ENCODE measurements around the gene CEP83. TPM values are rescaled to one million over a fixed set of nuclear protein-coding genes. Genes with fewer than 3 reads are reported as not detected.
A peak's percentile ranks its signal among the peaks of the same experiment; 100 is the strongest.

The CEP83 gene, protein sequence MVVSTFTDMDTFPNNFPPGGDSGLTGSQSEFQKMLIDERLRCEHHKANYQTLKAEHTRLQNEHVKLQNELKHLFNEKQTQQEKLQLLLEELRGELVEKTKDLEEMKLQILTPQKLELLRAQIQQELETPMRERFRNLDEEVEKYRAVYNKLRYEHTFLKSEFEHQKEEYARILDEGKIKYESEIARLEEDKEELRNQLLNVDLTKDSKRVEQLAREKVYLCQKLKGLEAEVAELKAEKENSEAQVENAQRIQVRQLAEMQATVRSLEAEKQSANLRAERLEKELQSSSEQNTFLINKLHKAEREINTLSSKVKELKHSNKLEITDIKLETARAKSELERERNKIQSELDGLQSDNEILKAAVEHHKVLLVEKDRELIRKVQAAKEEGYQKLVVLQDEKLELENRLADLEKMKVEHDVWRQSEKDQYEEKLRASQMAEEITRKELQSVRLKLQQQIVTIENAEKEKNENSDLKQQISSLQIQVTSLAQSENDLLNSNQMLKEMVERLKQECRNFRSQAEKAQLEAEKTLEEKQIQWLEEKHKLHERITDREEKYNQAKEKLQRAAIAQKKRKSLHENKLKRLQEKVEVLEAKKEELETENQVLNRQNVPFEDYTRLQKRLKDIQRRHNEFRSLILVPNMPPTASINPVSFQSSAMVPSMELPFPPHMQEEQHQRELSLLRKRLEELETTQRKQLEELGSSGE
- total RNA-seq, result 9.8 TPM
- long read RNA-seq, partial matches to known transcripts, result 4 of 15 reads
- long read RNA-seq, other reads (novel, unspliced or antisense), result 10 of 15 reads

DNA sequence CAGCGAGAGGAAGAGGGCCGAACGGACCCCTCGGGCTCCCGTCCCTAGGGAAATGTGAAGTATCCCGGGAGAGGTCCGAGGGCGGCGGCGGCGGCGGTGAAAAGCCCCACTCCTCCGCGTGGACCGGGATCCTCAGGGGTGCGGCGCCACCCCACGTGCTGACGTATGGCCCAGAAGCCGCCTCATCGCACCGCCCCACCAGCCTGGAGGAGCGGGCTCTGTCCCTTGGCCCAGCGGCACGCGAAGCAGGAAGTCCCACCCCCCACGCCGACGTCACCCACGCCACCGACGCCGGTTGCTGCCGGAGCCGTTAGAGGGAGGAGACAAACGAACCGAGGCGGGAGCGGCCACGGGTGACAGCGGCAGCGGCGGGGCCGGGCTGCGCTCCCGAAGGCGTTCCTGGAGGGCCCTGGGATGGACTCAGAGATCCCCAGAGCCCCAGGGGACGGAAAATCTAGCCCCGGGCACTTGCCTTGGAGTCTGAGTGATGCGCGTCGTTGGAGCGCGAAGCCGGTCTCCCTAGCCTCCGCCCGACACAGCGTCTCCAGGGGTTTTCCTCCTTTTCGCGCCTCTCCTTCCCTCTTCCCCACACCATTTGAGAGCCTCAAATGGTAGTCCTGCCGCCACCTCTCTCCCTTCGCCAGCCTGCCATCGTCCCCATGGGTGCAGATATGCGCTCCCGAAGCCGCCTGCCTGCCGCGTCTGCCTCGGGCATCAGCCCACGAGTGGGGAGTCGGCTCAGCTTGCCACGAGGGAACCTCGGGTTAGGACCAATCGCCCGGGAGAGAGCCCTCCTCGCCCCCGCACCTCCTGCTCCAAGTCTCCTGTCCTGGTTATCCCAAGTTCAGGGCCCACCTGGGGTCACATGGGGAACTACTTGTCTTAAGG is at the start of gene CEP83:
CEP83 (minus strand) TSS at position 140 of the 888 bp plus-strand sequence. CDS start 47,377 bp downstream, outside the sequence.
- peak; percentile 98 for DNase-seq
- Histone ChIP-seq H3K36me3 (no peaks in the 10 kb centered on the region), H3K4me3 (peak within 1 kb of the TSS; percentile 85), H3K4me1 (peaks cover 29% of the 10 kb centered on the region), H3K9me3 (replicated peaks) (no peaks in the 10 kb centered on the region), H3K27me3 (ENCODE audit: low read depth) (no peaks in the 10 kb centered on the region), H3K27ac (replicated peaks) (peak within 1 kb of the TSS; percentile 94)
- intact Hi-C loops (cut with micrococcal nuclease), result no loop called here
- TF ChIP-seq CTCF (IDR thresholded peaks at IDR 0.05; ENCODE audit: borderline replicate concordance), result no peak

- no peak overlapping the region for H3K4me3 ChIP-seq
- H3K9me3 ChIP-seq (replicated peaks), result no peaks in the 10 kb centered on the region
- no peaks in the 10 kb centered on the region for H3K27me3 ChIP-seq (ENCODE audit: low read depth)
- intact Hi-C loops (cut with micrococcal nuclease), result no loop called here
- TF ChIP-seq CTCF (IDR thresholded peaks at IDR 0.05; ENCODE audit: borderline replicate concordance), result no peak
- no peaks in the 10 kb centered on the region for H3K36me3 ChIP-seq
- no peak overlapping the region for H3K27ac ChIP-seq (replicated peaks)
- peaks cover 22% of the 10 kb centered on the region for H3K4me1 ChIP-seq
- no peak for DNase-seq
These were observed 49.6 kb upstream of the CEP83 start for GRCh38 chr12:94509317-94509716.

DNA sequence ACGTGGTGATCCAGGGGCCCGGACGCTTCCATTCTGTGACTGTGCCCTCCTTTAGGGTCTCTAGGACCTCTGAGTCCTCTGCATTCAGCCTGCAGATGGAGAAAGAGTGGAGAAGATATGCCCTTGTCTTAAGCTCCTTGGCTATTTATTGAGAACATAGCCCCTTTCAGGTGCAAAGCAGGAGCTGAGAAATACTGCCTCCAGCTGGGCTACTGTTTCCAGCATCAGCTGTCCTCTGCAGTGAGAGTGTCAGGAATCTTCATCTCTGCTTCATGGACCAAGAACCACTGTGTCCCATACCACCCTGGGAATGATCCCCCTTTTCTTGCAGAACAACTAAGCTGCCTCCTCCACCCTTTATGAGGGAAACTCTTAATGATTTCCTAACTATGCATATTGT is 47.8 kb upstream of the CEP83 start:
- intact Hi-C loops (cut with micrococcal nuclease), result no loop called here
- H3K9me3 ChIP-seq (replicated peaks), result peaks cover 3% of the 10 kb centered on the region

DNA sequence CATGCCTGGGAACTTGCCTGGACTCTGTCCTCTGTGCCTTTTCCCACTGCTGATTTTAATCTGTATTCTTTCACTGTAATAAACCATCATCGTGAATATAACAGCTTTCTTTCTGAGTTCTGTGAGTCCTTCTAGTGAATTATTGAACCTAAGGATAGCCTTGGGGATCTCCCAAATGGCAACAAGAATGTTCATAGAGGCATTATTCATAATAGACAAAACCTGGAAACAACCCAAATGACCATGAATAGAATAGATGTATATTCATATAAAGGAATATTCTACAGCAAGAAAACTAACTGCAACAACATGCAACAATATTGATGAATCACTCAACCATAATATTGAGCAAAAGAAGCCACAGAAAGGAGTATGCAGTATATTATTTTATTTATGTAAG is 44.7 kb upstream of the CEP83 start:
- DNase-seq, result no peak
- H3K4me3 ChIP-seq, result no peak overlapping the region
- no peaks in the 10 kb centered on the region for H3K27me3 ChIP-seq (ENCODE audit: low read depth)
- no peaks in the 10 kb centered on the region for H3K36me3 ChIP-seq
- intact Hi-C loops (cut with micrococcal nuclease), result no loop called here
- peaks cover 9% of the 10 kb centered on the region for H3K9me3 ChIP-seq (replicated peaks)
- TF ChIP-seq CTCF (IDR thresholded peaks at IDR 0.05; ENCODE audit: borderline replicate concordance), result no peak
- H3K4me1 ChIP-seq, result no peaks in the 10 kb centered on the region
- H3K27ac ChIP-seq (replicated peaks), result no peak overlapping the region

More for the DNA sequence above, 47.8 kb upstream of the CEP83 start:
- no peaks in the 10 kb centered on the region for H3K27me3 ChIP-seq (ENCODE audit: low read depth)
- no peaks in the 10 kb centered on the region for H3K36me3 ChIP-seq
- H3K4me3 ChIP-seq, result no peak overlapping the region
- DNase-seq, result no peak
- H3K27ac ChIP-seq (replicated peaks), result no peak overlapping the region
- TF ChIP-seq CTCF (IDR thresholded peaks at IDR 0.05; ENCODE audit: borderline replicate concordance), result no peak
- H3K4me1 ChIP-seq, result peaks cover 22% of the 10 kb centered on the region

- Histone ChIP-seq H3K36me3 (no peaks in the 10 kb centered on the region), H3K27me3 (ENCODE audit: low read depth) (no peaks in the 10 kb centered on the region), H3K9me3 (replicated peaks) (peaks cover 9% of the 10 kb centered on the region), H3K27ac (replicated peaks) (no peak overlapping the region), H3K4me3 (no peak overlapping the region), H3K4me1 (no peaks in the 10 kb centered on the region)
- no peak for DNase-seq
- intact Hi-C loops (cut with micrococcal nuclease), result no loop called here
- no peak for TF ChIP-seq CTCF (IDR thresholded peaks at IDR 0.05; ENCODE audit: borderline replicate concordance)
These were observed 44.0 kb upstream of the CEP83 start for GRCh38 chr12:94503619-94504018.
